K562 (cell line): ENCODE results near the gene HSD3B7. TPM values are rescaled to one million over a fixed set of nuclear protein-coding genes. Genes with fewer than 3 reads are reported as not detected.

Experiments
- BCL6 ChIP-seq: fragments of 250-450 bp; sonication (Bioruptor Pico); IDR thresholded peaks from 2 replicates; pipeline ENCODE4 v1.4.0; 2020
- DACH1 ChIP-seq: fragments of 450-650 bp; IDR thresholded peaks from 2 replicates; pipeline ENCODE4 v1.6.1; 2018; ENCODE audit not compliant: partially characterized antibody
- DEAF1 ChIP-seq: fragments of 450-650 bp; formaldehyde crosslinking; IDR thresholded peaks from 2 replicates; pipeline ENCODE4 v1.4.0; 2020; ENCODE audit warnings: mild to moderate bottlenecking, moderate library complexity
- MIER1 ChIP-seq: fragments of 450-650 bp; IDR thresholded peaks from 2 replicates; pipeline ENCODE4 v1.6.1; 2016; ENCODE audit warnings: antibody characterized with exemption, mild to moderate bottlenecking, low read depth
- REST ChIP-seq, 2 experiments: fragments of 450-650 bp; formaldehyde crosslinking in 1 of 2; IDR thresholded peaks; 2 replicates each; pipeline versions ENCODE4 v1.4.0 to v1.6.1; 2014 to 2020; ENCODE audit warnings: mild to moderate bottlenecking in 2 of 2, borderline replicate concordance in 1 of 2, low read depth in 1 of 2
- RFX7 ChIP-seq: fragments of 250-450 bp; sonication (Bioruptor Pico); IDR thresholded peaks from 2 replicates; pipeline ENCODE4 v1.5.1; 2021; ENCODE audit warnings: mild to moderate bottlenecking
- SNRNP70 ChIP-seq: fragments of 200-400 bp; formaldehyde crosslinking; optimal IDR thresholded peaks from 2 replicates; pipeline ENCODE3; 2017; ENCODE audit warnings: low read depth, low read length
- TCFL5 ChIP-seq: fragments of 250-450 bp; sonication (Bioruptor Pico); conservative IDR thresholded peaks from 2 replicates; pipeline ENCODE4 v1.6.1; 2021; ENCODE audit warnings: mild to moderate bottlenecking, moderate library complexity, matching md5 sums
- TRIM24 ChIP-seq, 2 experiments: fragments of 450-650 bp; IDR thresholded peaks; 2 replicates each; pipeline ENCODE4 v1.6.1; 2016
- TRIM25 ChIP-seq: fragments of 450-650 bp; IDR thresholded peaks from 2 replicates; pipeline ENCODE4 v1.7.0; 2016; ENCODE audit warnings: borderline replicate concordance
- ZKSCAN8 ChIP-seq: fragments of 200-800 bp; sonication (Bioruptor generic); IDR thresholded peaks from 2 replicates; pipeline ENCODE4 v1.6.1; 2016; ENCODE audit warnings: missing genetic modification characterization, missing compliant biosample characterization
- ZNF445 ChIP-seq: fragments of 250-450 bp; sonication (Bioruptor Pico); IDR thresholded peaks from 2 replicates; pipeline ENCODE4 v1.4.0; 2020; ENCODE audit warnings: low read depth, mild to moderate bottlenecking, moderate library complexity
- ZNF740 ChIP-seq, 3 experiments: fragments of 200-800 bp in 1 of 3; sonication (Bioruptor generic) in 1 of 3; sonication (generic) in 1 of 3; formaldehyde crosslinking in 1 of 3; IDR thresholded peaks; 2 replicates each; pipeline versions ENCODE4 v1.6.1 to v1.8.0; 2016 to 2022; ENCODE audit warnings: mild to moderate bottlenecking in 2 of 3, missing compliant biosample characterization in 2 of 3, missing genetic modification characterization in 2 of 3, missing genetic modification reagents in 1 of 3
- ZNF77 ChIP-seq: fragments of 250-450 bp; sonication (Bioruptor Pico); IDR thresholded peaks from 2 replicates; pipeline ENCODE4 v1.5.0; 2020
- polyA plus RNA-seq, 8 experiments: library from polyadenylated mRNA; depleted of rRNA in 4 of 8; stranded (reverse) in 5 of 8; unstranded in 3 of 8; fragments of >200 nt; fragmentation: Nextera tagmentation in 2 of 8; fragmentation: Illumina TruSeq in 1 of 8; extraction: Ambion mirVana in 2 of 8; extraction: Trizol in 1 of 8; gene quantifications; 2 replicates each; pipeline versions ENCODE4 v1.2.1 to v1.2.3, GENCODE V29; 2011 to 2014; ENCODE audit warnings: inconsistent platforms in 1 of 8, missing spikeins in 1 of 8
- total RNA-seq, 7 experiments: library from RNA; depleted of rRNA in 6 of 7; stranded (reverse); fragments of >200 nt in 6 of 7; fragmentation: Illumina TruSeq in 2 of 7; extraction: Trizol in 2 of 7; gene quantifications; 2 replicates each; pipeline versions ENCODE4 v1.2.1 to v1.2.3, GENCODE V29; 2011 to 2021; ENCODE audit warnings: low replicate concordance in 1 of 7

Gene HSD3B7
- total and polyA plus RNA-seq, 9 of the 15 experiments (the other 6 are each of a cell fraction or from before 2014, with no cell fraction given): 5.4 to 49.1 (median 23.0) TPM

- TF ChIP-seq RFX7: no peak
- no peak for TF ChIP-seq DEAF1 (CRISPR knock-in tag)
- no peak for TF ChIP-seq SNRNP70
- no peak for TF ChIP-seq ZKSCAN8 (CRISPR knock-in tag)
- no peak for TF ChIP-seq ZNF445 (CRISPR knock-in tag)
- no peak for TF ChIP-seq TRIM25
- TF ChIP-seq ZNF77 (CRISPR knock-in tag): no peak
- TF ChIP-seq MIER1: no peak
- no peak for TF ChIP-seq BCL6 (CRISPR knock-in tag)
- no peak for TF ChIP-seq TCFL5 (CRISPR knock-in tag)
- no peak for TF ChIP-seq REST (IDR thresholded peaks at IDR 0.05; ENCODE audit: borderline replicate concordance)
- TF ChIP-seq REST (CRISPR knock-in tag; IDR thresholded peaks at IDR 0.05; ENCODE audit: low read depth): 0 out of 2 replicates have a peak, but pooled peaks have one; percentile 24
- TF ChIP-seq DACH1: no peak
- TF ChIP-seq ZNF740 (CRISPR knock-in tag; IDR thresholded peaks at IDR 0.05): no peak
- no peak for TF ChIP-seq ZNF740 (tag; IDR thresholded peaks at IDR 0.05)
- no peak for TF ChIP-seq TRIM24 (IDR thresholded peaks at IDR 0.05)
These were observed 28.2 kb upstream of the HSD3B7 start (continued) for GRCh38 chr16:30956601-30957455.
